Measurements from ENCODE around the gene RNPC3. TPM values are rescaled to one million over a fixed set of nuclear protein-coding genes. Genes with fewer than 3 reads are reported as not detected.

RNPC3 gene
- 10 to 100 TPM in 11 of 12 donors, not detected in 1; 12.0 to 79.2 (median 28.0) TPM for polyA plus RNA-seq (ENCODE audit: insufficient read length in 12 of 12)
- long read RNA-seq, donor 1, partial matches to known transcripts = 48 of 53 reads
- long read RNA-seq, donor 1, other reads (novel, unspliced or antisense) = 0 of 53 reads
- long read RNA-seq, donor 2, partial matches to known transcripts = 0 of 1 reads
- long read RNA-seq, donor 2, other reads (novel, unspliced or antisense) = 0 of 1 reads
- long read RNA-seq, donor 3, partial matches to known transcripts = 0 of 1 reads
- long read RNA-seq, donor 3, other reads (novel, unspliced or antisense) = 0 of 1 reads
- long read RNA-seq, donor 4, partial matches to known transcripts = 0 of 1 reads
- long read RNA-seq, donor 4, other reads (novel, unspliced or antisense) = 0 of 1 reads
- long read RNA-seq, donor 5, partial matches to known transcripts = 5 of 5 reads
- long read RNA-seq, donor 5, other reads (novel, unspliced or antisense) = 0 of 5 reads
- long read RNA-seq, donor 6, partial matches to known transcripts = 5 of 5 reads
- long read RNA-seq, donor 6, other reads (novel, unspliced or antisense) = 0 of 5 reads
- long read RNA-seq, donor 7, partial matches to known transcripts = 0 of 1 reads
- long read RNA-seq, donor 7, other reads (novel, unspliced or antisense) = 0 of 1 reads
- long read RNA-seq, donor 8, partial matches to known transcripts = 12 of 14 reads
- long read RNA-seq, donor 8, other reads (novel, unspliced or antisense) = 0 of 14 reads
- long read RNA-seq, donor 9, partial matches to known transcripts = 0 of 1 reads
- long read RNA-seq, donor 9, other reads (novel, unspliced or antisense) = 0 of 1 reads
- long read RNA-seq, donor 10 = 0 reads
- long read RNA-seq, donor 11, partial matches to known transcripts = 5 of 5 reads
- long read RNA-seq, donor 11, other reads (novel, unspliced or antisense) = 0 of 5 reads

GRCh38 chr1:103525607-103526507 is at the start of gene RNPC3:
Gene RNPC3, plus strand, starts transcription at chr1:103525699. Its CDS starts 372 bp downstream, at chr1:103526071.
- peak; percentile 95 for DNase-seq

DNA sequence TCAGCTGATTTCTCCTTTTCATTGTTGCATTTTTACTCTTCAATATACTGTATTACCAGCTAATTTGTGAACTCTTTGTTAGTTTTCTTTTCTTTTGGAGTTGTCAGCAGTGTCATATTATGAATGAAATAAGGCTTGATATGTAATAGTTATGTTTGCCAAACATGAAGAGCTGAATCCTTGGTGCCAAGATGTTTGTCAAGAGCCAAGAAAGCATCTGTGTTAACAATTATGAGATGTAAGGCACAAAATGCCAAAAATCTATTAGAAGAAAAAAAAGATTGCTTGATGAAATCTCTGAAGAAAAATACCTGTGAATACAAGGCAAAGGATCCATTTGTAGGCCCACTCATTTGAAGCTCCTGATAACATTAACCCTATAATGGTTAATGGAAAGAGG is 48.4 kb upstream of the RNPC3 start:
- peak; percentile 13 for DNase-seq

- no peak for DNase-seq
These were observed 35.6 kb upstream of the RNPC3 start for GRCh38 chr1:103489935-103490334.

- DNase-seq = no peak
These were observed 33.4 kb upstream of the RNPC3 start for GRCh38 chr1:103492003-103492625.

GRCh38 chr1:103496014-103496635 is 29.4 kb upstream of the RNPC3 start:
- no peak for DNase-seq

DNA sequence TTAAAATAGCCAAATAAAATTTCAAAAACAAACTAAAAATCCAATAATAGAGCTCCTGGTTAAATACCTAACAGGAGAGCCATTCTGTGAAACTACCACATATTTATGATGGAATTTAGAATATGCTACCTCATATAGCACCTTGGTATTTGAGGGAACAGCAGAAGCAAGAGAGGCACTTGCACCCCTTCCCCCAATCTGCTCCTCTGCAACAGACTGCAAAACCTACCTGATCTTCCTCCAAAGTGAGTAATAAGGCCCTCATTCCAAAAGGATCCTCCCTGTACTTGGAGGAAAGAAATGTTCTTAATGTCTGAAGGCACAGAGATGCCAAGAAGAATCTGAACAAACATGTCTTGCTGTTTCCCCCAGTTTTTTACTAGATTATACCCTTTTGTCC is 28.1 kb upstream of the RNPC3 start:
- DNase-seq = no peak

- DNase-seq = no peak
These were observed 16.2 kb upstream of the RNPC3 start for GRCh38 chr1:103509250-103509649.

GRCh38 chr1:103513711-103514110 is 11.8 kb upstream of the RNPC3 start:
- DNase-seq = no peak

DNA sequence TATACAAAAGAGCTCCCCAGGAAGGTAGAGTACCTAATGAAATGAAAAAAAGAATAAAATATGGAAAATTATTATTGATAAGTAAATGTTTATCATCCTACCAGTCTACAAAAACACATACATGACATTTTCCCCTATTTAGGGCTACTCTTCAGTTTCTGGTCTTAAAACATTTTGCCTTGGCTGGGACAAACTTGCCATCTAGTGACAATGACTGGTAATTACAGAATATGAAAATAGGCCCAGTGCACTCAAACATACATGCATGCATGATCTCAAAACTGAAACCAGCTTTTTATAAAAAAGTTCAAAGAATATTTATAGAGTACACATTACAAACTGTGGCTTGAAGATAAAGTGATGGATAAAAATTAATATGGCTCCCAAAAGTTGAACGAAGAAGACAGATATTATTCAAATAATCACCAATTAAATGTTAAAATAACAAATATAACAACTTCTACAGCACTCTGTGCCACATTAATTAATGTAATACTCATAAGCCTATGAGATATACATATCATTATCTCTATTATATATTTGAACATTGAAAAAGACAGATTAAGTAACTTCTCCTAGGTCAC is 10.5 kb upstream of the RNPC3 start:
- peak; percentile 46 for DNase-seq

DNA sequence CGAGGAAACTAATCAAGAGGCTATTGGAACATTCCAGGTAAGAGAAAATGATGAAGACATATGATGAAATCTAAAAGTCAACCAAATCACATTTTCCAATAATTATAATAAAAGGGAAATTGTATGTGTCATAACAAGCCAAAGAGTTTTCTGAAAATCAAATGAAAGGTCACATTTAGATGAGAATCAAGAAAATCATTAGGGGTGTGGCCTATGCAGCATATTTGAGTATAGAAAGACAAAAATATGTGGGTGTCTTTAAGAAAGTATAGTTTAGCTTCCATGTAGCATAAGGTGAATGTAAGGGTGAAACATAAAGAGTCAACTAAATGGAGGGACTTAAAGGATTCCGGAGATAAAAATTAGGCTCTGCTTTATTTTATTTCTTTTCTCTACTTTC is 9.2 kb upstream of the RNPC3 start:
- no peak for DNase-seq

GRCh38 chr1:103516693-103517092 is 8.8 kb upstream of the RNPC3 start:
- DNase-seq = no peak

DNA sequence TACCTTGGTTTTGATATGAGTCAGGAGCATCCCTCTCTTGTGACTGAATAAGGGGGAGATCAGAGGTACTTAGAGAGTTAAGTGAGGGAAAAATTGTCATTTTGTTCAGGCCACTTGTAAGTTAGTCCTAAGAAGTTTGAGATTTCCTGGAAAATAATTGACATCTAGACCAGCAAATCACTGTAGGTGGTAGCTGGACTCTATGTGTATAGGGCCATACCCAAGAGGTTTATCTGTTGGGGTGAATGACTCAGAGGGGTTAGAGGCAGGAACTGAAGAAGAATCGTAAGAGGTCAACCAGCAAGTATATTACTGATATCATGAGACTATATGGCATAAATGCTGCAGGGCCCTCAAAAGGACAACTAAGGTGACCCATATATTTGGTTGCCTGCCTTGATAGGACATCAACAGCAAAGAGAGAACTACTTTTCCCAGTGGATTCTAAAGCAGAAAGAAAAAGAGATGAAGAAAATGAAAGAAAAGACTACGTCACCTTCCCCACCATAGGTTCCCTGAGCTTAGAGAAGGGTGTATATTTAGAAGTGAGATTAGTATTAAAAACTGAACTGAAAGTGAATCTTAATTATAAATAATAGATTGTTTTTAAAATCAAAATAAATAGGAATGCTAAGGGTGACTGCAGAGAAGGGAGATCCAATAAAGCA is 8.0 kb upstream of the RNPC3 start:
- no peak for DNase-seq

DNA sequence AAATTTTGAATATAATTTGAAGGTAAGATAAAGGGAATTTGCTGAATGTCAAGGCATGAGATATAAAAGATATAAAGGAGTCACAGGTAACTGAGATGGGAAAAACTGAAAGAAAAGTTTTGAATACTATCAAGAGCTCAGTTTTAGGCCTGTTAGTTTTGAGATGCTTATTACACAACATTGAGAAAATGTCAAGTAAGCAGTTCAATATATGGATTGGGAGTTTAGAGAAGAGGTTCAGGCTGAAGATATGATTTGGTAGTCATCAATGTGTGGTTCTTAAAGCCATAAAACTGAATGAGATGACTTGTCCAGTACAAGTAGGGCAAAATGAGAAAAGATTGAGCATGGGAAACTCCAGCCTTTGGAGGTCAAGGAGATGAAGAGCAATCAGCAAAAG is 4.7 kb upstream of the RNPC3 start:
- DNase-seq = no peak

- DNase-seq = no peak
These were observed 2.2 kb upstream of the RNPC3 start for GRCh38 chr1:103523346-103523745.

GRCh38 chr1:103525114-103525606 is 339 bp upstream of the RNPC3 start:
- peak; percentile 27 for DNase-seq

GRCh38 chr1:103527331-103527730 is 1.8 kb downstream of the RNPC3 start:
- DNase-seq = no peak

GRCh38 chr1:103529746-103530145 is 4.2 kb downstream of the RNPC3 start:
- no peak for DNase-seq

- no peak for DNase-seq
These were observed 12.7 kb downstream of the RNPC3 start for GRCh38 chr1:103538226-103538625.

DNA sequence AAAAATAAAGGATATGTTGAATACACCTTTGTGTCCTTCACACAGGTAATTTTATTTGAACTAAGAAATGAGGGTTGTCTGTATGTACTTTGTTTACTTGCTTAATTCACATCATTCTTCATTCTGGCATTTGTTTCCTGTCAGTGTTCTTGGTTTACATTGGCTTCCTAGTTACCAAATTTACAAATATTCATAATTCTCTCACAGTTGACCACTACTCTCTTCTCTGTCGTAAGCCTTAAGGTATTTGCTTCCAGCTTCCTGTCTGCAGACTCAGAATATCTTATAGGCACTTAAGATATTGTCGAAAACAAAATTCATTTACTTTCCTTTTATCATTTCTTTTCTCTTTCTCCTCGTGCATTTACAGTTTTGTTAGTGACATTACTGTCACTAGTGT is 15.9 kb downstream of the RNPC3 start:
- no peak for DNase-seq

DNA sequence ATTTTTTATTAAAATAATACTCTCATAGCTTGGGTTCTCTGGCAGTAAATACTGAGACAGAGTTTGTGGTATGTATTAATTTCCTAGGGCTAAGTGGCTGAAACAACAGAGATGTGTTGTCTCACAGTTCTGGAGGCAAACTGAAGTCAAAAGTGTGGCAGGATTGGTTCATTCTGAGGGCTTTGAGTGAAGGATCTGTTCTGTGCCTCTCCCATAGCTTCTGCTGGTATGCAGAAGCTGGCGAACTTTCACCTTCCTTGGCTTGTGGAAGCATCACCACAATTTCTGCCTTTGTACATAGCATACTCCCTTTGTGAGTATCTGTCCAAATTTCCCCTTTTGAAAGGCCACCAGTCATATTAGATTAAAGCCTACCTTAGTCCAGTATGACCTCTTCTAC is 21.0 kb downstream of the RNPC3 start:
- no peak for DNase-seq

Measured in muscle of arm (tissue), 14 donors.